ENCODE data around the gene KLF16.

The KLF16 gene

DNA sequence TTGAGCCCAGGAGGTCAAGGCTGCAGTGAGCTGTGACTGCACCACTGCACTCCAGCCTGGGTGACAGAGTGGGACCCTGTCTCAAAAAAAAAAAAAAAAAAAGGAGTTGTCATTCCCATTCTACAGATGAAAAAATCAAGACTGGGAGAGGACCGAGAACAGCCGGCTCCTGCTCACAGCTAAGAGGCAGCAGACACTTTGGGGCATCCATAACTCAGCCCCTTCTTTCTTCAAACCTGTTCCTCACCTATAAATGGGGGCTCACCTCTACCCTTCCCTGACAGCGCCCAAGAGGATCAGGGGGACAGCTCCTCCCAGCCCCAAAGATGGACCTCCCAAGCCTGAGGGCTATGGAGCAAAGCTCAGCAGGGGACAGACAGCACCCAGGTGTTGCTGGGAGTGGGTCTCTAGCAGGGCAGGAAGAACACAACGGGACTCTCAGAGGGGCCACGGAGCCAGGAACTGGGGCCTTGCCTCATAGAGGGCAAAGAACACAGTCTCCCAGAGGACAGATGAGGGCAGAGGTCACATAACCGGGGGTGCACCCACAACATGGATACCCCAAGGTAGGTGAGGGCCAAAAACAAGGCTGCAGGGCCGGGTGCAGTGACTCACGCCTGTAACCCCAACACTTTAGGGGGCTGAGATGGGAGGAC is 3.4 kb upstream of the KLF16 start:
- DNase-seq, result no peak

DNA sequence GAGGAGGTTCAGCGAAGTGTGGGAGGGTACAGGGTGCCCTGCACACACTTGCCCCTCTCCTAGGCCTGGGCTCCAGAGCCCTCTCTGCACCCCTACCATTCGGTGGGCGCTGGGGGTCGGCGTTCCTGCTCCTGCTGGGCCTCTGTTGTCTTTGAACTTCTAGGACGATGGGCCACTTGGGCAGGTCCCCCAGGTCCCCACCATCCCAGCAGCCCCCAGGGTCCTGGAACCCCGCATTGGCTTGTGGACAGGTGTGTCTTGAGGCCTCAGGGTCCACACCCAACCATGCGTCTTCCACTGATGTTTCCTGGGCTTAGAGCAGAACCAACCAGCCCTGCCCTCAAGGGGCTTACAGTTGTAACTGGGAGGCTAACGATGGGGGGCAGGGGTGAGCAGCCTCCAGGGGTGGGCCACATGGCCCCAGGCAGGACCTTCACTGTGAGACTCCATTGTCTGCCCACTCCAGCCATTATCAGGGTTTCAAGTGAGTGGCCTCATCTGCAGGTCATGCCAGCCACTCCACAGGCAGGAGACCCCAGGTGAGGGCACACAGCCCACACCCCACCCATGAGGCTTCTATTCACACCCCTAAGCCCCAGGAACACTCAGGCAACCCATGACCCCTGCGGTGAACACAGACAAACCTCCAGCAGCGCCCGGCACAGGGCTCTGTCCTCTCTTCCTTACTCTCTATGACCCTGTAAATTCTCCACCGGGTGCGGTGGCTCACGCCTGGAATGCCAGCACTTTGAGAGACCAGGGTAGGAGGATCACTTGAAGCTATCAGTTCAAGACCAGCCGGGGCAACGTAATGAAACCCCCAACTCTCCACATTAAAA is 2.0 kb upstream of the KLF16 start:
- DNase-seq, result no peak

DNA sequence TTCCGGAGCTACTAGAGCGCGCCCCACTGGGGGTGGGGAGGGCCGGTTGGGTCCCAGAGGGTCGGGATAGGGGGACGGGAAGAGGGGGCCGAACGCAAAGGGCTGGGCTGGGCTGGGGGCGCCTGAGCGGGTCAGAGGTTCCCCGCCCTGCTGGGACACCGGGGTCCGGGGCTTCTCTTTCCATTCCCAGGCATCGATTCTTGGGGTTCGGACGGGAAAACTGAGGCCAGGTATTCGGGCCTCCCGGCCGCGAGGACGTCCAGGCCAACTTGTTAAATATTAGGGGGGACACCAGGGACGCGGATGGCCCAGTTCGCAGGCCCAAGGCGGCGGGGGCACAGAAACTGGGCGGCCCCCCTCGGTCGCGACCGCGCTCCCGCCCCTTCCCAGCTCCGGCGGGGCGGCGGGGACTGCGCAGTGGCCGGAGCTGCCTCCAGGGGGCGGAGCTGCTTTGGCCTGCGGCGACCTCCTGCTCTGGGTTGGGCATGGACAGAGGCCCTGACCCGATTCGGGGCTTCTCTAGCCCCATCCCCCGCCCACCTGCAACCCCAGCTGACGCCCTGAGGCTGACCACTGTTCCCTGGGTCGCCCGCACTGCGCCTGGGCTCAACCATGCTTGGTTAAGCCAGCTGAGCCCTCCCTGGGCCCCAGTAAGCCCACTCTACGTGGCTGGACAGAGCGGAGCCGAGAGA is 1.2 kb upstream of the KLF16 start:
- DNase-seq, result peak; percentile 31

DNA sequence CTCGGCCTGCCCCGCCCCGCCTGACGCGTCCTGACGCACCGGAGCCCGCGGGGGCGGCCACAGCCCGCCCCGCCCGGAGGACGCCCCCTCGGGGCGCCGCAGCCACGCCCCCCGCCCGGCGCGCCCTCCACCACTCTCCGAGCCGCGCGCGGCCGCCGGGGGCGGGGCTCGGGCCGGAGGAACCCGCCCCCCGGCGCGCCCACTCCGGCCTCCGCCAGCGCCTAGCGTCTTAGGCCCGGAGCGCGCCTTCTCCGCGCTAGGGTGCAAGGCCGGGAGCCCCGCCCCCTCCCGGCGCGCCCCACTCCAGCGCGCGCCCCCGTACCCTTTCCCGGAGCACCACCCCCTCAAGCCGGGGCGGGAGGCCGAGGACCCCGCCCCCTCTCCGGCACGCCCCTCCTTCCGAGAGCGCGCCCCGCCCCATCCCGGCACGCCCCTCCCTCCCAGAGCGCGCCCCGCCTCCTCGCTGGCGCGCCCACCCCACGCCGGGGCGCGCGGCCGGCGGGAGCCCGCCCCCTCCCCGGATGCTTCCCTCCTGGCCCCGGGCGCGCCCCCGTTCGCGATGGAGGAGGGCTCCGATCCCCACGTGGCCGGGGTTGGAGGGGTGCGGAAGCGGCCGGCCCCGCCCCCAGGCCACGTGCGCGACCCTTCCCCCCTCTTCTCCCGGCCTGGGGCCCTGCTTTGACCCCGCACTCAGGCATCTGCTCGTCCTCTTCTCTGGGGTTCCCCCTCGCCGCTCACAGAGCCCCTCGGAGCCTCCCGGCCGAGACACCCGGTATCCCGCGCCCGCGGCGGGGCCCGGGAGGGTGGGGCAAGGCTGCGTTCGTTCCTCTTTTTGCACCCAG is 480 bp upstream of the KLF16 start:
- peak; percentile 92 for DNase-seq

DNA sequence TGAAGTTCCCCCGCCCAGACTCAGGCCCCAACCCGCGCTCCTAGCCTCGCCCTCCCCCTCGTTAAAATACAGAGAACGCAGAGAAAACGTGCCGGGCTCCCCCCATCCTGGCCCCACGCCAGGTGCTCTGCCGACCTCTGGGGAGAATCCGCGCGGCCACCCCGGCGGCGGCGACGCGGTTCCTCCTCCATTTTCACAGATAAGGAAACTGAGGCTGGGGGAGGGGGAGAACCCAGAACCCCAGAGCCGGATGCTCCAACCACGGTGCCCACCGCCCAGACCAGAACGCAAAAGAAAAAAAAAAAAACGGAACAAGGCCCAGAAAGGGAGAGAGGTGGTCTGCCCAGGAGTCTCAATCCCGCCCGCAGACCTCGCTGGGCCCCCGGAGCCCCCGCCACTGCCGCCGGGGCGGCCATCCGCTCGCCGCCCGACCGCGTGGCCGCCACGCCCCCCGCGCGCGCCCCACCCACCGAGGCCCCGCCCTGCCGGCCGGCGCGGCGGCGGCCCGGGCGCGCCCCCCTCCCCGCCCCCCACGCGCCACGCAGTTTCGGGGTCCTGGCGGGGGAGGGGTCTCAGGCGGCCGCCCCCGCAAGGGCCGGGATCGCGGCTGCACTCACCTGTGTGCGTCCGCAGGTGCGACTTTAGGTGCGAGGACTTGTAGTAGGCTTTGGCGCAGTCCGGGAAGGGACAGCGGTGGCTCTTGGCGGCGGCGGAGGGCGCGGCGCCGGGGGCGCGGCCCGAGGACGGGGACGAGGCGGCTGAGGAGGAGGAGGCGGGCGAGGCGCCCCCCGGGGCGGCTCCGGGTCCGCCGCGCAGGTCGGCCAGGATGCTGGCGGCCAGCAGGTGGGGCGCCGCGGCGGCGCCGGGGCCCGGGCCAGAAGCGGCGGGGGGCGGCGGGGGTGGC is 703 bp downstream of the KLF16 start:
- no peak for DNase-seq

DNA sequence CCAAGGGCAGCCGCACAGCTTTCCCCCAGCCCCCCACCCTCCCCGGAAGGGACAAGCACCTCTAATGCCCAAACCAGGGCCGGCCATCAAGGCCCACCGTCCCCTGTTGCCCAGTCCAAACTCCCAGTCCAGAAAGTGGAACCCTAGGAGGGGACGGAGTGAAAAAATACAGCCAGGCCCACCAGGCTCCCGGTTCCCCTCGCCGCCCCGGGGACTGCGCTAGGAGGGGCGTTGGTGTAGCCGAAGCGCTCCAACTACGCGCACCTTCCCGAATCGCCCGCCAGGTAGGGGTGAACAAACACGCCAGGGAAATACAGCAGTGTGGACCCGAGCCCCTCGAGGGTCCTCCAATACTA is 1.3 kb downstream of the KLF16 start:
- DNase-seq, result no peak

DNA sequence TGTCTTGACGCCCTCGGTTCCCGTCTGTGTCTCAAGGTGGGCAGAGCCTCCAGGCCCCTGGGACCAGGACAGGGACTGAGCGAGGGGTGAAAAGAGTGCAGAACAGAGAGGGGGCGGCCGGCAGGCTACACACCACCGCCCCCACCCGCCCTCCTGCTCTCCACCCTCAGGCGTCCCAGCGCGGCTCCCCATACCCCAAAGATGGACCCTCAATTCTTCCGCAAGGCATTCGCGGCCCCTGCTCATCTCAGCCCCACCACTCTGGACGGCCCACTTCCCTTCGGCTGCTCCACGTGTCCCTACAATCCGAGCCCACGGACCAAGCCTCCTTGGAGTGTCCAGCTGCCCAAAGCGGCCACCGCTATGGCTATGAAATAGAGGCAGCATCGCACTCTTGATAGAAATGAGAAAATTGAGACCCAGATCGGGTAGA is 1.8 kb downstream of the KLF16 start:
- DNase-seq, result no peak

DNA sequence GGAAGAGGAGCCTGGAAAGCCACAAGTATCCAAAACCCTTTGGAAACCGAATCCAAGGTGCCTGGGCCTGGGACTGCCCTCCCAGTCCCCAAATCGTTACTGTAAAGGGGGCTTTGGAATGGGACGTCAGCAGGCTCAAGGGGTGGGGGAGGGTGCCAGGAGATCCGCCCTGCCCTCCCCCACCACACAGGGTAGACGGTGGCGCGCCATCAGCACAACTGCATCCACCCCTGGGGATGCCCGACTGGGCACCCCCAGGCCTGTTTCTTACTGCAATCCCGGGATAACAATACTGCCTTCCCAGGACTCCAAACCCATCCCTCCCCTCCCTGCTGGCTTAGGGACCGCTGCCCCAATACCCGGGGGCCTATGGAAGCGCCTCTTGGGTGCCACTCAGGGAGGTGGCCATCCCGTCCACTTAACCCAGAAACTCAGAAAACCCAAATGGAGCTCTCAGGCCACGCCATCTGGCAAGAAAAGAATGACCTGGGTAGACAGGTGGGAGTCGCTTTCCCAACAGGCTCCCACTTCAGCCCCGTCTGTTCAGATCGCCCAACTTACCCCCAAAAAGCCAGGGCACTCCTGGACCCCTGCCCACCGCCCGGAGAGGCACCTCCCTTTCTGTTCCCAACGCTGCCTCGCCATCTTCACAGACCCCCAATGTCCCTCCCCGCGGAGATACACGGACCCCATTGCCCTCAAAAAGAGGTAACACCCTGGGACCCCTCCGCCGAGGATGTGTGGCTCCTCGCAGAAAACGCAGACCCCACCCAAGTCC is 2.4 kb downstream of the KLF16 start:
- no peak for DNase-seq

DNA sequence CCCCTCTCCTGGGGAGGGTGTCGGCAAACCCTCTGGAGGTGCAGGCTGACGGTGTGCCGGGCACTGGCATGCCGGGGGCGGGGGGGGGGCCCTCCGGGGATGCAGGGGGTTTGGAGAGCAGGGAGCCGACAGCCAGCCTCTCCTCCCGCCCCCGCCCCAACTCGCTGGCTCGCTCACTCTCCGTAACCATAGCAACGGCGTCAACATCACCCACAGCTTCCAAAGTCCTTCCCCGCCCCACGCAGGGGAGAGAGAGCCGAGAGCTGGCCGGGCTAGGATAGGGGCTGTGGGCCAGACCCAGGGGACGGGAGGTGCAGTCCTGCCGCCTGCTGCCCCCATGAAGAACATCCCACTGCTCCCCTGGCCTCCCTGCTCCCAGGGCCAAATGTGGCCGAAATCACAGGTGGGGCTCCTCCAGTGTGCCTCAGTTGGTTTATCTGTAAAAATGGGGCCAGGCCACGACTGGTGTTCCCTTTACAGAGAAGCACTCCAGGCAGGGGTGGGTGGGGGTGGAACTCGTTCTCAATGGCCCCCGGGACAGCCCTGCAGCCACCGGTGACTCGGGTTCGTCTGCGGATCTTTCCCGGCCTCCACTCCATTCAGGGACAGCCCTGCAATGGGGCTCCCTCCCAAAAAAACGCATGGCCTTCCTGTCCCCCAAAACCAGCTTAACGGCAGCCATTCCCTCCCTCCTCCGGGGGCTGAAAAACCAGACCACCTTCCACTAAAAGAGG is 3.2 kb downstream of the KLF16 start:
- no peak for DNase-seq

DNA sequence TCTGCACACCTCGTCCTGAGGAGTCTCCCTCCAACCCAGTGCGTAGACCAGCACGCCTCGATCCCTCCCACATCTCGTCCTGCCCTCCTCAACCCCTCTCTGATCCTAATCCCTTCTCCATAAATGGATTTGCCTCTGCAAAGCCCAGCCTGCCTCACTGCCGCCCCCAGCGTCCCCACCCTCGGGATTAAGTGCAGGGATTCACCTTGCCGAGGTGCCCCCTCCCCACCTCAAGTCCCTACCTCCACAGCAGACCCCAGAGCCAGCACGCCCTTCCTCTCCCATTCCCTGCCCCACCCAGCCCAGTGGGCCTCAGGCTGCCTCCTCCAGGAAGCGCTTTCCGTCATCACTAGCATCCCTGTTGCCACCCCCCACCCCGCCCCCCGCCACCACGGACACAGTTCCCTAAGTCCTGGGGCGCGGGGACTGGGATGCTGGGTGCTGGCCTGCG is 4.0 kb downstream of the KLF16 start:
- no peak for DNase-seq

DNA sequence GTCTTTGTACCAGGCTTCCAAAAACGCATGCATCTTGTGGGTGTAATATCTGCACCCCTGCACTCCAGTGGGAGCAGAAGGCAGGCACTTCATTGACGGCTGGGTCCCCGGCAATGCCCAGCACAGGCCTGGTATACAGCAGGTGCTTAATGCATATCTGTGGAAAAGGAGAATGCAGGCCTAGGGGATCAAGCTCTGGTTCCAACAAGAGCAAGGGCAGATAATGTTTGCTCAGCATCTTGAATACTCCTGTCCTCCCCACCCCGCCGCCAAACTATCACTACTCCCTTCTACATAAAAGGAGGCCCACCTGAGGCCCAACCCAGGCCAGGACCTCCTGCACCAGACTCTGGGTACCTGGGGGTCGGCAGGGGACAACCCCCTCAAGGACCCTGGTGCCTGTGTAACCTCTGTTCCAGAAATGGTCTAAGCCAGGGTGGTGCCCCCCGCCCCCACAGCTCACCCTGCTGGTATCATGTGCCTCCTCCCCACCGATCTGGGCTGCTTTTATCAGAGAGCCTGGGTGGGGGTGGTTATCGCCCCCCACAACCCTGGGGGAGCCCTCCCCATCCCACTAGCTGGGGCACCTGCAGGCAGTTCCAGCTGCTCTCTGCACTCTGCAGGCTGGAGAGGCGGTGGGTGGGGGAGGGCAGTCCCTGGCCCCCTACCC is 4.8 kb downstream of the KLF16 start:
- no peak for DNase-seq

DNA sequence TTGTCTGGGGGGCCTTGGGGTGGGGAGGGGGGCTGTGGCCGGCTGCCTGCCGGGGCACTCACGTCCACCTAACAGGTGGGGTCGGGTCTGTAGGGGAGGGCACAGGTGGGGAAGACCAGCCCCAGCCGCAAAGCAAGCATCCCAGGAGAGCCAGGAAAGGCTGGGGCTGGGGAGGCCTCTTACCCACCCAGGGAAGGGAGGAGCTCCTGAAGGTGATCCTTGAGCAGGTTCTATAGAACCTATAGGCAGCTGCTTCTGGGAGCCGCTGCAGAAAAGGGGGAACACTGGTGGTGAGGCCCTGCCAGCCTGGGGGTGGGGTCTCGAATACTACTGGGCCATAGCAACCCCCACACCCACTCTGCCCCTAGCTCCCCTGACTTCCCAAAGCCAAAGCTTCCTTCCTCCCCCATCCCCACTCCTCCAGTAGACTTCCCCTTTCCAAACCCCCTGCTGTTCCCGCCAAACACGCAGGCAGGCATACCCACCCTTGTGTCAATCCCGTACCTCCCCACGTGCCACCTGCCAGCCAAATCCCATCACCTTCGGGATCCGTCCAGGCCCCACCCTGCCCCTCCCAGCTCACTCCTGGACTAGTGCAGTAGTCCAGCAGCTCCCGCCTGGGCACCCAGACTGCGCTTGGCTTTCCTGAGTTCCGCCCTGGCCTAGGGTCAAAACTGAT is 5.6 kb downstream of the KLF16 start:
- DNase-seq, result no peak

DNA sequence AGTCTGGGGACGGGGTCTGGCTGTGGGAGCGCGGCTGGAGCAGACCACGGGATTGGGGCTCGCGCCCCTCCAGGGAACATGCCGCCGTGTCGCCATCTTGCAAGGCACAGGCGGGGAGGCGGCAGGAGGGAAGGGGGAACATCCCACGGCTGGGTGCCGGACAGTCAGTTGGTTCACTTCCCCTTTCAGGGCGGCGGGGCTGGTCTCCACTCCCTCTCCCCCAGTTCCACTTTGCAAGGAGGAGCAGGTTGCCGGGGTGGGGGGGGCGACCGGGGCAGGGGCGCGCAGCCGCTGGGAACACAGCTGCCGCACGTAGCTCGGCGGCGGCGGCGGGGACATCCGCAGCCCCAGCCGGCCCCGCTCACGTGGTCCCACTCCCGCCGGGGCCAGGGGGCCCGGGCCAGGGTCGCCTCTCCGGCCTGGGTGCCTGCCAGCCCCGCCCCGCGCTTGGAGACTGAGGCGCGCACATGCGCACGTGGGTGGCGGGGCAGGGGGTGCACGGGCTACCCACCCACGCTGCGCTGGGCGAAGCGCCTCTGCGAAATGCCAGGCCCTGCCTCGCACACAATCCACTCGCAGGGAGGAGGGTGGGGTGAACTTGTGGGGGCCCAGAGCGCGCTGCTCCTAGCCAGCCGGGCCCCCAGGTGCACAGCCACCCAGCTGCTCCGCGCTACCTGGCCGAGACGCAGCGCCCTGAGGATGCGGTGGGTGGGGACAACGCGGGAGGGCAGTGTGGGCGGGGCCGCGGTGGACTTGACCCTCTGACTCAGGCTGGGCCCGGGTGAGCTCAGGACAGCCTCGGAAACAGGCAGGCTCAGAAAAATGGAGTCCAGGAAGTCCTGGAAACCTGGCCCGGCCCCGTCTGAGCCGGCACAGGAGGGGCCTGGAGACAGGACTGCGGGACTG is 6.4 kb downstream of the KLF16 start:
- DNase-seq, result no peak

DNA sequence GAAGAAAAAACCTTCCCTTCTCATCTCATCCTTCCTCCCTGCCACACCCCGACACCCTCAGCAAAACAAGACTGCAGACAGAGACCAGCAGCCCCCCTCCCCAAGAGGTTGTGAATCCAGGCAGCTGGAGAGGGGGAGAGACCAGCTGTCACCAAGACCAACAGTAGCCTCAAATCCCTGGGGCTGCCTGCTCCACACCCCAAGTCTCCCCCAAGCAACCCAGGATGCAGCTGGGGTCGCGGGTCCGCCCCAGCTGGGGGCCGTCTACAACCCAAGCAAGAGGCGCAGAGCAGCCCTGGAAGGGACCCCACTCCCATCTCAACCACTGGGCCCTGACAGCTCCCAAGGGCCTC is 7.1 kb downstream of the KLF16 start:
- no peak for DNase-seq

DNA sequence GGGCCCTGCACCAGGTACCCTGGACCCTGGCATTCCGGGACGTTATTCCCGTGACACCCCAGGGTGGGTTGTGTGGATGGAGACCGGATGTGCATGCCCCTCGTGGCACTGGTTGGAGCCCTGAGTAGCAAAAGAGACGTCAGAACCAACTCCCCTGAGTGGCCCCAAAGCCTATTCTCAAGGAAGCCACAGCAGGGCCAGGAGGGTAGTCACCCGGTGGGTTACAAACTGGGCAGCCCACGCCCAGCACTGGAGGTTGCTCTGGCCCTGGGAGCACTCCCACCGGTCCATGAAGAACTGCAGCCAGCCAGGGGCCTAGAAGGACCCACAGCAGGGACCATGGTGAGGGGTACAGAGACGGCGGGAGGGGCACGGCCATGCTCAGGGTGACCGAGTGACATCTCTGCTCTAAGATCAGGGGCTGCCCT is 7.5 kb downstream of the KLF16 start:
- no peak for DNase-seq

DNA sequence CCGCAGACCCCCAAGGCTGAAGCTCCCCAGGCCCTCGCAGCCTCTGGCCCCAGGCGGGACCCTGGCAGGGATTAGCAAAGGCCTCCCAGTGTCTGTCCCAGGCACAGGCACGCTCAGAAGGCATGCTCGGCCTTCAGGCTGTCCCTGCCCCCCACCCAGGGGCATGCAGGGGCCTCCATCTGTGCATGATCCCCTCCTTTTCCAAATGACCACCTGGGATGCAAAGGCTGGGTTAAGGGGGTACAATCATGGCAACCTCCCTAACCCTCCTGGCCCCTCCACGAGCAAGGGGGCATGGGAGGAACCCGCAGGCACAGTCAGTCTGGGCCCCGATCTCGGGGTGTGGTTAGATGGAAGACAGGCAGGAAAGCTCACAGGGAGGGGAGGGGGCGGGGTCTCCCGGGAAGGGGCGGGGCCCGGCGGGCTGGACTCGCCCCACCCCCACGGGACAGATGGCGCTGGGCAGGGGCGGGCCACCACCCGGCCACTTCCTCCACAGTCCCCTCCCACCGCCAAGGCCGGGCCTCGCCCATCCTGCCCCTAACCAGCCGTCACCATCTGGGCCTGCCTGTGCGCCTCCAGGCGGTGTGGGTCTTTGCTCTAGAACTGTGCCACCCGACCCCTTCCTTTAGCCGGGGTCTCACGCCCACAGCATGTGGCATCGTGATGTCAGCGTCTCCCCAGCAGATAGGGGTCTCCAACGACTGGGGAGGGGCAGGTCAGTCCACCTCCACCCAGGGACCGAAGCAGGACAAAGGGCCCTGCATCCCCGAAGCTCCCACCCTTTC is 8.1 kb downstream of the KLF16 start:
- DNase-seq, result no peak

DNA sequence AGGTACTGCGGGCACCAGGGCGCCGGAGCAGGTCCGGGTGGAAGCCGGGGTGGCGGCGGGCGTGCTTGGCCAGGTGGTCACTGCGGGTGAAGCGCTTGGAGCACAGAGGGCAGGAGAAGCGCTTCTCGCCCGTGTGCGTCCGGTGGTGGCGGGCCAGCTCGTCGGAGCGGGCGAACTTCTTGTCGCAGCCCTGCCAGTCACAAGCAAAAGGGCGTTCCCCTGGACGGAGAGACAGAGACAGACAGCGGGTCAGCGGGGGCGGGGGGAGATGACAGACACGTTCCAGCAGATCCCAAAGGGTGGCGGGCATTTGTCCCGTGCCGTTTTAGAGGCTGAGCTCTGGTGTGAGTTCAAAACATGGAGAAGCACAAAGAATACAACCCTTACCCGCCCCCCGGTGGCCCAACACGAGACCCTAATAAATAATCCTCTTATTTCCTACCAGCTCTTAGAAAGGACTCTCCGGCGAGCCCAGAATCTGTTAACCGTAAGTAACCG is 8.8 kb downstream of the KLF16 start:
- no peak for DNase-seq

All from NCI-H1092 treated with DMSO at 0.1 percent for 48 hours (cell line).